ENCODE results near the gene BIRC5. TPM values are rescaled to one million over a fixed set of nuclear protein-coding genes. Genes with fewer than 3 reads are reported as not detected.

The BIRC5 gene
- total RNA-seq, 2 donors from 2014 or later = 15.2 to 77.1 TPM

DNA sequence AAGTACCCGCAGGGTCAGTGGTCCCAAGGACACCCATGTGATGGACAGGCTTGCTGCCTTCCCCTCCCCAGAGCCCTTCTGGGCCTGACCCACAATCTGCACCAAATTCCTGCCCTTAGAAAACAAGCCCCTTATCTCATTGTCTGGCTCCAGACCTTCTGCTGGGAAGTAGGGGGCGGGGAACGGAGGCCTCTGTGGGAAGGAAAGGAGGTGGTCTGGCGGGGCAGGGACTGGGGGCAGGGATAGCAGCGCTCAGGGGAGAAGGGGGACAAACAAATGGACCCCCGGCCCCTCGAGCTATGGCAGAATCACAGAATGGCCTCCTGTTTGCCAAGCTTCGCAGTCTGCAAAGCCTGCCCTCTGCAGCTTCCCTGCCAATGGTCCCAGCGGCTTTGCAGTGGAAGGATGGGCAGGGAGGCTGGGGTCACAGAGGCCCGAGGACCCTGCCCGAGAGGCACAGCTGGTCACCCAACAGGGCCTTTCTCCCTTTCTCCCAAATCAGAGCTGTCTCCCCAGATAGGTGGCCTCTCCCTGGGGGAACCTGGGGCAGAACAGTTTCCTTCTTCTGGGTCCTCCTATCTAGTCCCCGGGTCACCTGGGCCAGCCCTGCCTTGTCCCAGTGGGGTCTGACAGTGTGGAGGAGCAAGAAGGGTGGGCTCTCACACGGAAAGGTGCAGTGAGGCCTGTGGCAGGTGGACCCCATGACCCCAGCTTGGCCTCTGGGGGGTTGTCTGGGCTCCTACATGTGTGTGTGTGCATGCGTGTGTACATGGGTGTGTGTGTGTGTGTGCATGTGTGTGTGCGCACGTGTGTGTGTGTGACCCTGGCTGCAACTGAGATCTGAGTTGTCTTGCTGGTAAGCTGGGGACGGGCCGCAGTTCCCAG, 42.9 kb downstream of the BIRC5 start:
- no peak for DNase-seq

DNA sequence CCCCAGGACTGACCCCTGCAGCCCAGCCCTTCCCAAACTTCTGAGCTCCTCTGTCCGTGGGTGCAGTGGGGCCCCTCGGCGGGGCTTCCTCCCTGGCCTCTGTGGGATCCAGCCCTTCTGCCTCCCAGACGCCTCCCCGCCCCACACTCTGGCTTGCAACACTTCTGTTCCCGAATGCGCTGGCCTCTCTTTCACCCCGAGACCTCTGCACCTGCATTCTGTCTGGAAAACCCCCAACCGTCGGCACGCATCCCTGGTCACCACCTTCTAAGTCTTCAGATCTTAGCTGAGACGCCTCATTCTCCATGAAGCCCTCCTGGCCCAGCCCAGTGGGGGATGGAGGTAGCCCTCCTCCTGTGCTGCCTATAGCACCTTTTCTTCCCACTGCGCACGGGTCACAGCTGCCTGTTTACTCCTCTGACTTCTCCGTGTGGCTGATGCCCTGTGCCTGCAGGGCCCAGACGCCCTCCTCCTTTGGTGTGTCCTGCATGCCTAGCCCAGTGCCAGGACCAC, 43.8 kb downstream of the BIRC5 start:
- TF ChIP-seq, protein P1, sequence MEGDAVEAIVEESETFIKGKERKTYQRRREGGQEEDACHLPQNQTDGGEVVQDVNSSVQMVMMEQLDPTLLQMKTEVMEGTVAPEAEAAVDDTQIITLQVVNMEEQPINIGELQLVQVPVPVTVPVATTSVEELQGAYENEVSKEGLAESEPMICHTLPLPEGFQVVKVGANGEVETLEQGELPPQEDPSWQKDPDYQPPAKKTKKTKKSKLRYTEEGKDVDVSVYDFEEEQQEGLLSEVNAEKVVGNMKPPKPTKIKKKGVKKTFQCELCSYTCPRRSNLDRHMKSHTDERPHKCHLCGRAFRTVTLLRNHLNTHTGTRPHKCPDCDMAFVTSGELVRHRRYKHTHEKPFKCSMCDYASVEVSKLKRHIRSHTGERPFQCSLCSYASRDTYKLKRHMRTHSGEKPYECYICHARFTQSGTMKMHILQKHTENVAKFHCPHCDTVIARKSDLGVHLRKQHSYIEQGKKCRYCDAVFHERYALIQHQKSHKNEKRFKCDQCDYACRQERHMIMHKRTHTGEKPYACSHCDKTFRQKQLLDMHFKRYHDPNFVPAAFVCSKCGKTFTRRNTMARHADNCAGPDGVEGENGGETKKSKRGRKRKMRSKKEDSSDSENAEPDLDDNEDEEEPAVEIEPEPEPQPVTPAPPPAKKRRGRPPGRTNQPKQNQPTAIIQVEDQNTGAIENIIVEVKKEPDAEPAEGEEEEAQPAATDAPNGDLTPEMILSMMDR (IDR thresholded peaks at IDR 0.05) = no peak
- no peak for DNase-seq
- Histone ChIP-seq H3K27me3 (no peaks in the 10 kb centered on the region), H3K9ac (ENCODE audit: low read depth in 2 of 2, low read length in 2 of 2) (peak overlapping the region in 1 of 2 donors; percentile 24), H3K27ac (no peak overlapping the region), H3K9me3 (no peaks in the 10 kb centered on the region), H3K36me3 (no peaks in the 10 kb centered on the region), H3K4me3 (no peak overlapping the region), H3K4me1 (peaks cover 4% of the 10 kb centered on the region)
- intact Hi-C loops (cut with DNase I) = no loop called here

More for the DNA sequence above, 42.9 kb downstream of the BIRC5 start:
- TF ChIP-seq, protein P1 (IDR thresholded peaks at IDR 0.05) = no peak
- Histone ChIP-seq H3K9me3 (no peaks in the 10 kb centered on the region), H3K27me3 (no peaks in the 10 kb centered on the region), H3K9ac (ENCODE audit: low read depth in 2 of 2, low read length in 2 of 2) (no peak overlapping the region), H3K4me3 (no peak overlapping the region), H3K4me1 (peaks cover 7% of the 10 kb centered on the region), H3K36me3 (no peaks in the 10 kb centered on the region), H3K27ac (no peak overlapping the region)
- intact Hi-C loops (cut with DNase I) = no loop called here

DNA sequence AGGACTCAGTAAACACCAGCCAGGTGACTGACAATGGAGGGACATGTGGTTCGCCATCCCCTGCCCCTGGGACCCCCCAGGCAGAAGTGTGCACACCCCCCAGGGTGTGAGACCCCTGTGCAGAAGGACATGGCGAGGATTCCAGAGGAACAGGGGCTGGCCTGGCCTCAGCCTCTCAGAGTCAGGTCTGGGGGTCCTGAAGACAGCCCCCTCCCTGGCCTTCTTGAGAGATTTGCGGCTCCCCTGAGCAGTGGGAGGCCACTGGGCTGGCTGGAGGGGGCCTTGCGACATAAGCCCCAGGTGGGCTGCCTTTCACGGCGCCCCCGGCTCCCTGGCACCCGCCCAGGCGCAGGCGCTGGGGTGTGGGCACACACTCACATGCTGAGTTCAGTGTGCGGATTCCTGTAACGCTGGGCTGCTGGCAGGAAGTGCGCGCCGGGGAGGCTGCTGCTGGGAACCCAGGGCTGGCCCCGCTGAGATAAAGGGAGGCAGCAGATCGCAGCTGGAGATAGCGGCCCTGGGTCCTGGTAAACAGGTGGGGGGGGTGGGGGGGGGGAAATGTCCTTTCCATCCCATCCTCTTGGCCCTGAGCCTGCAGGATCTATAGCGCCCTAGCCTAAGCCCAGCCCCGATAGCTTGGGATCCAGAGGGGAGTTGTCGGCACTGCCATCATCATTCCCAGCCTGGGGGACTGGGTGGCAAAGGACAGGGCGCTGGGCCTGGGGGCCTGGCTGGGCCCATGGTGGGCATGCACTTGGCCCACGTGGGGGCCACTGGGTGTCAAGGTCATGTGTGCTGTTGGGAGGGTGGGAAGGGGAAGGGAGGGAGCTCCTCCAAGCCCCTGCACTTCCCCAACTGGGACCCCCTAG, 44.5 kb downstream of the BIRC5 start:
- H3K27ac ChIP-seq = no peak overlapping the region
- H3K9ac ChIP-seq (ENCODE audit: low read depth in 2 of 2, low read length in 2 of 2) = peak overlapping the region in 1 of 2 donors; percentile 24
- H3K4me1 ChIP-seq = peaks cover 4% of the 10 kb centered on the region
- no peak overlapping the region for H3K4me3 ChIP-seq
- TF ChIP-seq, protein P1 (IDR thresholded peaks at IDR 0.05) = no peak
- H3K9me3 ChIP-seq = no peaks in the 10 kb centered on the region
- no peak for DNase-seq
- no peaks in the 10 kb centered on the region for H3K27me3 ChIP-seq
- intact Hi-C loops (cut with DNase I) = no loop called here
- no peaks in the 10 kb centered on the region for H3K36me3 ChIP-seq

DNA sequence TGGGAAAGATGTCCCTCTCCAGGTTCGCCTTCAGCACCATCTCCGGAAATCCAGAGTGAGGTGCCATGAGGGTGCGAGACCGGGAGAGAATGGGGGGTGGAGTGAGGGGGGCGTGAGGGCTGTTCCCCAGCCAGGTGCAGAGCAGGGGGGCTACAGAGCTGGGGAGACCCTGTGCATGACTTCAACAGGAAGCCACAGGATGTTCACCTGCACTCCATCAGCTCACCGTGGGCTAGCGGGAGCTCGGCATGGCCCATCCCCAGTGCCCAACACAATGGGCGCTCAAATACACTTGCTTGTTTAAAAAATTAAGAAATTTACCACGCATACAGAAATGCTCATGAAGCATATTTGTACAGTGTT, 45.1 kb downstream of the BIRC5 start:
- no peak for DNase-seq
- H3K4me3 ChIP-seq = no peak overlapping the region
- H3K27ac ChIP-seq = no peak overlapping the region
- intact Hi-C loops (cut with DNase I) = no loop called here
- H3K36me3 ChIP-seq = no peaks in the 10 kb centered on the region
- no peaks in the 10 kb centered on the region for H3K9me3 ChIP-seq
- H3K9ac ChIP-seq (ENCODE audit: low read depth in 2 of 2, low read length in 2 of 2) = no peak overlapping the region
- TF ChIP-seq, protein P1 (IDR thresholded peaks at IDR 0.05) = no peak
- H3K27me3 ChIP-seq = no peaks in the 10 kb centered on the region
- peaks cover 4% of the 10 kb centered on the region for H3K4me1 ChIP-seq

DNA sequence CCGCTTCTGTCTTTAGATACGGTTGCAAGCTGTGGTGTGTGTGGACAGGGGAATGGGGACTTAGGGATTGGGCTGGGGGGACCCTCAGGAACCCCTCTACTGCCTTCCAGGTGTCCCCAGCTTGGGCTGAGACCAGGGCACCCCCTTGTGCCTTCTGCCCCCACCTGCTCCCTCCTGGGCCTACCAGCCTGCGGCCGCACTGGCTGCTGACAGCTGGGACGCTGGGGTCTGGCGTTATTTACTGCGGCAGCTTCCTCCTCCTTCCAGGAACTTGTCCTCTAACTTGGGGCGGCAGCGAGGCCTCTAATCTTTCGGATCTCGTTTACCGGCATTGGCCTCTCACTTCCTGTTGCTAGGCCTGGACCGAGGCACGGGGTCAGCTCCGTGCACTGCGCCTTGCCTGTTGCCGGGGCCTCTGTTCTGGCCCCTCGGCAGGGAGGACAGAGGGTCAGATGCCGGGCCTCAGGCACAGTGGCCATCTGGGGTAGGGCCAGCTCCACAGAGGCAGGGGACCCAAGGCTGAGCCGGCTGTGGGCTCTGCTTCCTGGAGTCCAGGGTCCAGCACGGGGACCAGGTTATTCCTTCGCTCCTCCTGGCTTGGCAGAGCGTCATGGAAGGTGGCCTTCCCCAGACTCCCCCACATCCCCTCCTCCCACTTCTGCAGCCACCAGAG, 49.1 kb downstream of the BIRC5 start:
- peak; percentile 58 for DNase-seq
- TF ChIP-seq, protein P1 (IDR thresholded peaks at IDR 0.05) = no peak
- Histone ChIP-seq H3K4me1 (peaks cover 2% of the 10 kb centered on the region), H3K9ac (ENCODE audit: low read depth in 2 of 2, low read length in 2 of 2) (peak overlapping the region in 1 of 2 donors; percentile 12), H3K27me3 (no peaks in the 10 kb centered on the region), H3K27ac (peak overlapping the region; percentile 50), H3K36me3 (no peaks in the 10 kb centered on the region), H3K9me3 (no peaks in the 10 kb centered on the region), H3K4me3 (no peak overlapping the region)
- intact Hi-C loops (cut with DNase I) = no loop called here

Data from colonic mucosa (tissue), 4 donors.